NCI-H2227 (cell line): Measurements from ENCODE around the gene AKNA.

Experiments used
- DNase-seq: peaks from one replicate; lab custom pipeline; 2025; ENCODE audit not compliant: unreplicated experiment; lab: John Stamatoyannopoulos, UW

Gene AKNA

GRCh38 chr9:114362394-114362793 lies 25.4 kb downstream of the AKNA start:
- no peak for DNase-seq

DNA sequence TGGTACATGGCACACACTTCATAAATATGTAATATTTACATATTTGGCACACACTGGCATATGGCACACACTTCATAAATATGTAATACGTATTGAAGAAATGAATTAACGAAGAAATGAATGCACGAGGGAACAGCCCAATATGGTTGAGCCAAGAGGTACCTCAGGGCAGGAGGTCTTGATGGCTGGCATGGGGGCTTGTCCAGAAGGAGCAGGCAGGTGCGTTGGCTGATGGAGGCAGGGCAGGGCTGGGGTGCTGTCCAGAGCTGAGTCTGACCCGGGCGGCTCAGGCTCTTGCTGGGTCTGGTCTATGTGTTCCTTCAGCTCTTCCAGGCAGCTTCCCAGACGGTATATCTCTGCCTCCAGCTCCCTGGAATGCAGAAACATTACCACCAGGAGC lies 26.2 kb downstream of the AKNA start:
- no peak for DNase-seq

- DNase-seq = no peak
Observed at GRCh38 chr9:114359801-114360200, 28.0 kb downstream of the AKNA start.

DNA sequence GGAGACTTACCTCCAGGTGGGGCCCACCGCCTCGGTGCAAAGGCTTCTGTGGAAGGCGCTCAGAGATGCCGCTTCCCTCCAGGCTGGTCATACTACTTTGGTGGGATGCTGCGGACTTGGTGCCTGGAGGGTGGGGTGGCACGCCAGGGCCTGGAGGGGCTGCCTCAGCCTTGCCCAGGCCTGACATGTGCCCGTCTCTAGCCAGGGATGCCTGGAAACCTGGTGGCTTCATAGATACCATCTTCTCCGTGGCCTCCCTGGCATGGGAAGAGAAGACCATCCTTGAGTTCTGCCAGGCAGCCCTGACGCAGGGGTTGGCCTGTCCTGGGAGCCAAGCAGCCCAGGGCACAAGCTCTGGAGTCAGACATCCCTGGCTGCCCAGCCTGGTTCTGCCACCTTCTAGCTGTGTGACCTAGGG lies 29.9 kb downstream of the AKNA start:
- DNase-seq = no peak

DNA sequence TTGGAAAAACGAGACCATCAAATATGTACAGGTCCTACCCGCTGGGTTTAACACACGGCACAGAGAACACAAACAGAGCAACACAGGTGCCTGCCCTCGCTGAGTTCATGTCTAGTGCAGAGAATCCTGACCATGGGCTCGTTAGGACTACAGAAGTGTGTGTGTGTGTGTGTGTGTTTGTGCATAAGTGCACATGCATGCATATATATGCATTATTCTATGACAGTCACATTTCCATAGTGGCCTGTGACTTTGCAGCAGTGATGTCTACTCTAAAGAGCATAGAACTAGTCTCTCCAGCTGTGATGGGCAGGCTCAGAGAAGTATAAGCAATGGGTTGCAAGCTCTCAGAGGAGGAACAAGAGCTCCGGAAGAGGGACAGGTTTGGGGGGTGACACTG lies 30.4 kb downstream of the AKNA start:
- DNase-seq = no peak

GRCh38 chr9:114356792-114357191 lies 31.0 kb downstream of the AKNA start:
- DNase-seq = no peak

GRCh38 chr9:114355821-114356220 lies 32.0 kb downstream of the AKNA start:
- no peak for DNase-seq

DNA sequence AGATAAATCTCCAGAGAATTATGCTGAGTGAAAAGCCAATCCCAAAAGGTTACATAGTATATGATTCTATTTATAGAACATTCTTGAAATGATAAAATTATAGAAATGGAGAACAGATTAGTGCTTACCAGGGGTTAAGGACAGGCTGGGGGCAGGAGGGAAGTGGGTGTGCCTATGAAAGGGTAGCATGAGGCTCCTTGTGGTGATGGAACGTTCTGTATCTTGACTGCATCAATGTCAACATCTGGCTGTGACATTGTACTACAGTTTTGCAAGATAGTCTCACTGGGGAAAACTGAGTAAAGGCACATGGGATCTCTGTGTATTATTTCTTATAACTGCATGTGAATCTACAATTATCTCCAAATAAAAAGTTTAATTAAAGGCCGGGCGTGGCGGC lies 35.9 kb downstream of the AKNA start:
- DNase-seq = no peak

DNA sequence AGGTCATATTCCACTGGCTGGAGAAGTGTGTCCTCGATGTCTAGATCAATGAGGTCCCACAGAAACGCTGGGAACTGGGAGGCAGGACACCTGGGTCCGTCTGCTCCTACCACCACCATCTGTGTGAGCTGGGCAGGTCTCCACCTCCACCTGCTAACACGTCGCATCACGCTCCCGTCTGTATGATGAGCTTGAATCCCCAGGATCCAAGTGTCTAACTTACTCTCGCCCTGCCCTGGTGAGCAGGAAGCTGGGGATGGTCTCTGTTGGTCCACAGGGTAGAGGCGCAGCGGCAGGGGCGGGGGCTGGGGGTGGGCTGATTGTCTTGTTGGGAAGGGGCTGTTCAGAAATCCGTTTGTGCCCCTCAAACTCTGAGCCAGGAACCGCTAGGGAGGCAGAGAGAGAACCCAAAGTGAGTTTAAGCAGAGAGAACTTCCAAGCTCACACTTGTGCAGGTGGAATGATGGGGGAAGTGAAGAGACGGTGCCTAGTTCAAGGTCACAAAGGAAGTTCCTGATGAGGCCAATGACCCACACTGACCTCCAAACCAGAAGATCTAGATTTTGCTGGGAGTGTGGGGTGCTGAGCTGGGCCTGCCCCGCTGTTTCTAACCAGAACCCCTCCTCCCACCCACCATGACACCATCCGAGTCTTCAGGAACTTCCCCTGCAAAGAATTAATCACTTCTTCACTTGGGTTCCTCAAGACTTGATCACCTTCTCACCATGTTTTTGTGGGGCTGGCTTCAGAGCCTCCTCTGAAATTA lies 37.0 kb downstream of the AKNA start:
- no peak for DNase-seq

GRCh38 chr9:114349713-114350480 lies 37.9 kb downstream of the AKNA start:
- DNase-seq = no peak

- peak; percentile 55 for DNase-seq
Observed at GRCh38 chr9:114348906-114349482, 38.8 kb downstream of the AKNA start.

- no peak for DNase-seq
Observed at GRCh38 chr9:114348261-114348905, 39.4 kb downstream of the AKNA start.

- DNase-seq = no peak
Observed at GRCh38 chr9:114347675-114348074, 40.1 kb downstream of the AKNA start.

DNA sequence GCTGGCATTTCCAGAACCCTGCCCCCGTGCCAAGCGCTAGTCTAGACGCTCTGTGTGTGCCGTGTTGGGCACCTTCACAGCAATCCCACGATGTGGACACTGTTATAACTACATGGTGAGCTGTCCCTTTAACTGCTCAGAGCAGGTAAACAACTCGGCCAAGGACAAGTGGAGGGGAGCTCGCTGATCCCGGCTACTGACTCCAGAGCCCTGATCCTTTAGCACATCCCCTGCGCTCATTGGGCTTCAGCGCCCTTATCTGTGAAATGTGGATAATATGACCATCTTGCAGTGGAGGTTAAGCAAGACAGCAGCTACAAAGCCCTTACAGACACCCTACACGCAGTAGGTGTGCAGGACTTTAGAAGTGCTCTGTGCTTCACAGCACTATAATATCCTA lies 41.6 kb downstream of the AKNA start:
- DNase-seq = no peak

DNA sequence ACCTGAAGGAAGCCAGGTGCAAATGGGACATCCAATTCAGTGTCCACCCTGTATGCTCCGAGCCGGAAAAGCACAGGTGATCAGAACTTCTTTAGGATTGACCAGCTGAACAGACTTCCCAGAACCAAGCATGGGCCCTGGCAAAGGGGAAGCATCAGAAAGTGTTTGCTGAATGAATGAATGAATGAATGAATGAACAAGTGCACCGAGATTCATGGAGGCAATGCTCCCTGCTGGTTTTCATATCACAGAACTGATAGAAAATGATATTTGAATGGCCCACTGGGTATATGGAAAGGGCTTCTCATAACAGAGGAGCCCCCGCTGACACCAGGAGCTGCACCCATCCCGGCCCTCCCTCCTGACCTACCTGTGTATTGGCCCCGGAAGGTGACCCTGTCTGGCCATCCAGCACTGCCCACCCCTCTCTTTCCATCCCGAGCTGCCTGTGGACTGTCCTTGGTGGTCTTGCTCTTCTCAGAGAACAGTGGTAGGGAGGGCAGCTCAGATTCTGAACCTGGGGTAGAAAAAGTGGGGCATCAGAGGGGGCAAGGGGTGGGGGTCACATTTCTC lies 42.2 kb downstream of the AKNA start:
- DNase-seq = no peak

DNA sequence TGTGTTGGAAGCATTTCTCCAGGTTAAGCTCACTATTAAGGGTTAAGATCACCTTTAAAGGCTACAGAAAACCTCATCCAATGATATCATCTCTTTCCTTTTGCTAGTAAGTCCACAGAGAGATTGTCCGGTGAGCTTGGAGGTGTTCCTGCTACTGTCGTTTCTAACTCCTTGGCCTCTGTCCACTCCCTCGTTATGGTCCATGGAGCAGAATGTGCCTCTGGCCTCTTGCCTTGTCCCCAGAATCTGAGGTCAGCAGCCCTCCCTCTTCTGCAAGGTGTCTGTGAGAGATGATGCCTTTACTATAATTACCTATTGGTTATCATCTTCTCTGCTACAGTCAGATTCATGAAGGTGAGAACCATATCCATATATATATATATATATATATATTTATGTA lies 43.1 kb downstream of the AKNA start:
- no peak for DNase-seq

DNA sequence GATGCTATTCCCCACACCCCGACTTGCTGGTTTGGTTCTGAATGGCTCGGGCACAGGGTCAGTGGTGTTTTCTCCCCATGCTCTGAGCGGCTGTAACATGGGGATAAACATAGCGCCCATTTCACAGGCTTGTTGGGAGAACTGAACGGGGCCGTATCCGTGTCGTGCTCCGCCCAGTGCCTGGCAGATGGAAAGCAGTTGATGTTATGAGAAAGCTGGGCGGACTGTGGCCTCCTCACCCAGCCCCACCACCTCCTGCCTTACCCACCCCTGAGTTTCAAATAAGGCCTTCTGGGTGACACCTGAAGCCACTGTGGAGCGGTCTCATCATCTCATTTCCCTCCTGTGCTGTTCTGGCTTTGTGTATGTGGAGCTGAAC lies 43.6 kb downstream of the AKNA start:
- DNase-seq = no peak

DNA sequence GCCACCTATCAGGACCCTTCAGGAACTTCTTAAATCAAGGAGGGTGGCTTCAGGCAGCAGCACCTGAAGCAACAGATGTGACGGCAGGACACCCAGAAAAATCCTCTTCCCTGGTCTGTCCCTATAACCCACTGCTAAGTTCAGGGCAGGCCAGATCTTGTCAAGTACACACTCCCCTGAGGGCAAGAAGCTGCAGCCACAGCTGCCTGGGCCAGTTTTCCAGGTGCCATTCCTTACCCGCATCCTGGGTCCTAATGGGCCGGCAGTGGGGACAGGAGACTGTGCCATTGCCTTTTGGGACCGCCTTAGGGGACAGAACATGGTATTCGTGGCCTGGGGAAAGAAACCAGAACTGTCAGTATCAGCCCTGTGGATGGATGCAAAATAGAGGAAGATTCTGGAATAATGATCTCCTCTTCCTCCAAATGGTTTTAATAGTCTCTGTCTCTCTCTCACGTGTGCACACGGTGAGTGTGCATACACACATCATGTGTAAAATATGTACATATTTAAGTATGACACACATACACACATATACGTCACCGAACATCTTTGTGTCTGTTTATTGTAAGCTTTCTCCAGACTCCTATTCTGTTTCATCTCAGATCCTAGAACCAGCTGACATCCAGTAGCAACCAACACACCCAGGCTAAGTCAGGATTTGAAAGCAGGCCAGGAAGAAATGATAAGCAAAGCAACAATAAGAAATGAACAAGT lies 44.2 kb downstream of the AKNA start:
- DNase-seq = no peak

DNA sequence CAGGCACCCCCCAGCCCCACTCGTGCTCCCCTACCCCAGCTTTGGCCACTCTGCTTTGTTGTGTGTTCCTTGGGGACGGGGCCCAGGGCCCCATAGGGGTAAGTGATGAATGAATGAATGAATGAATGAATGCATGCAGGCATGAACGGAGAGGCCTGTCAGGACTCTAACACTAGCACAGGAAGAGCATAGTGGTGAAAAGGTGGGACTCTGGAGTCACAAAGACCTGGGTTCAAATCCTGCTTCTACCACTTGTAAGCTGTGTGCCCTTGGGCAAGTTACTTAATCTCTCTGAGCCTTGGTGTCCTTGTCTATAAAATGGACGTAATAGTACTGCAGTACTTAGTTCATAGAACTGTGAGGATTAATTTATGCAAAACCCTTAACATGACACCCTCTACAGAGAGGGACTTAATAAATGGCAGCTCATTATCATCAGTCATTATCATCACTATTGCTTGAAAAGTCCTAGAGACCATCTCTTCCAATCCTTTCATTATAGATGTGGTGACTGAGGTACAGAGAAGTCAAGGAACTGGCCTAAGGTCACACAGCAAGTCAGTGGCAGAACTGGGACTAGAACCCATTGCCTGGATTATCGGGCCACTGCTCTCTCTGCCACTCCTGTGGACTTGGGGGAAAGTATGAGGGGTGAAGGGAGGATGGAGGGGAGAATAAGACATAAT lies 44.9 kb downstream of the AKNA start:
- no peak for DNase-seq

- no peak for DNase-seq
Observed at GRCh38 chr9:114341991-114342390, 45.8 kb downstream of the AKNA start.
